HT-29 (cell line): ENCODE measurements around the gene PLEKHD1. TPM values are rescaled to one million over a fixed set of nuclear protein-coding genes. Genes with fewer than 3 reads are reported as not detected.

Source experiments
- total RNA-seq: library from RNA; depleted of rRNA; stranded (reverse); fragments of >200 nt; shearing (Covaris generic); gene quantifications from 2 replicates; pipeline ENCODE4 v1.2.3, GENCODE V29; 2014; rRNA removed

The PLEKHD1 gene
- total RNA-seq, 1 experiment from 2014 or later: not detected

Other genes with a start within 250 kb of the PLEKHD1 start
- gene GALNT16, start 224.6 kb upstream of the PLEKHD1 start, total RNA-seq: not detected in 2 replicates
- gene ERH, start 86.4 kb upstream of the PLEKHD1 start, total RNA-seq: 50.2 and 52.3 TPM in 2 replicates
- gene SLC39A9, start 86.0 kb upstream of the PLEKHD1 start, total RNA-seq: 48.0 and 51.4 TPM in 2 replicates
- not detected in 2 replicates for gene CCDC177, start 90.1 kb downstream of the PLEKHD1 start, total RNA-seq
- gene SUSD6, start 126.9 kb downstream of the PLEKHD1 start, total RNA-seq: 6.1 and 10.9 TPM in 2 replicates